Neutrophil (primary cell): ENCODE data around the gene ADCY5.

ENCODE experiments used
- H3K27ac ChIP-seq: fragments of 200-600 bp; sonication (generic); 2 replicates; pipeline ENCODE4 v1.5.1; 2016; ENCODE audit warnings: mild to moderate bottlenecking, moderate library complexity
- H3K27me3 ChIP-seq: fragments of 200-600 bp; sonication (generic); 2 replicates; pipeline ENCODE4 v1.6.0; 2016; ENCODE audit warnings: mild to moderate bottlenecking
- H3K36me3 ChIP-seq: fragments of 200-600 bp; sonication (generic); 2 replicates; pipeline ENCODE4 v1.5.1; 2017
- H3K4me1 ChIP-seq, 2 experiments: fragments of 200-600 bp in 1 of 2; sonication (generic) in 1 of 2; 1 replicate in 1 of 2; 2 replicates in 1 of 2; pipeline versions ENCODE4 v1.5.1 to v1.6.1; 2013 to 2016; ENCODE audit warnings: low read depth in 1 of 2, low read length in 1 of 2, mild to moderate bottlenecking in 1 of 2, moderate library complexity in 1 of 2; ENCODE audit not compliant: control insufficient read depth in 1 of 2, insufficient read depth in 1 of 2
- H3K4me3 ChIP-seq, 2 experiments: fragments of 200-600 bp in 1 of 2; sonication (generic) in 1 of 2; 1 replicate in 1 of 2; 2 replicates in 1 of 2; pipeline ENCODE4 v1.5.1; 2013 to 2016; ENCODE audit warnings: low read depth in 1 of 2, low read length in 1 of 2, mild to moderate bottlenecking in 1 of 2, moderate library complexity in 1 of 2
- H3K9me3 ChIP-seq: fragments of 200-600 bp; sonication (generic); 2 replicates; pipeline ENCODE4 v1.5.1; 2016
- CTCF ChIP-seq: fragments of 200-600 bp; sonication (generic); IDR thresholded peaks from 2 replicates; pipeline ENCODE4 v1.5.1; 2016; ENCODE audit warnings: antibody characterized with exemption

The ADCY5 gene

GRCh38 chr3:123287051-123287961 is 161.6 kb downstream of the ADCY5 start:
- no peak overlapping the region for H3K4me3 ChIP-seq
- no peaks in the 10 kb centered on the region for H3K27me3 ChIP-seq
- no peak for TF ChIP-seq CTCF
- no peaks in the 10 kb centered on the region for H3K9me3 ChIP-seq
- H3K4me1 ChIP-seq = no peaks in the 10 kb centered on the region
- no peak overlapping the region for H3K27ac ChIP-seq
- no peaks in the 10 kb centered on the region for H3K36me3 ChIP-seq

DNA sequence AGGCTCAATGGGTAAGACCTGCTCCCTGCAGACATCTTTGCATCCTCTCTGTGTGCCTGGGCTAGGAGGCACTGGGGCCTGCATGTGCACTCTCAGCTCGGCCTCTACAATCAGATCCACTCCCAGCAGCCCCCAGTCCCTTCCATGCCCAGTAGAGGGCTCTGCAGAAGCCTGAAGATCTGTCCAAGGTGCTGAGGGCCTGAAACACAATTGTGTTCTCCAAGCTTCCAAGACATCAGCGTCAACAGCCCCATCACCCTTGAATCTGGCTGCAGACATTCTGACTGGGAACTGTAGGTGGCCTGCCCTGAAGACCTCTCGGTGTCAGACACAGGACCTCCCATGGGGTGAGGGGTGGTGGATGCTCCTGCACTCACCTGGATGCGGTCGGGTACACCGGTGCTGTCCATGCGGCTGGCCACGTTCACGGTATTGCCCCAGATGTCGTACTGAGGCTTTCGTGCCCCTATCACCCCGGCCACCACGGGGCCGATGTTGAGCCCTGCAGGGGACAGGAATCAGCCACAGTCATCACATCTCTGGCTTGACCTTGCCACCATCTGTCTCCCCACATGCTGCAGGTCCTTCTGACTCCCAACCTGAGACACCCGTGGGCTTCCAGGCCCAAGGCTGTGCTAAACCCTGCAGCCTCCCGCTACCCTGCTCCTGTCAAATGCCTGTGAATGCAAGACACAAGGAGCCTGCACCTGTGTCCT is 162.4 kb downstream of the ADCY5 start:
- Histone ChIP-seq H3K36me3 (no peaks in the 10 kb centered on the region), H3K4me1 (no peaks in the 10 kb centered on the region), H3K27me3 (no peaks in the 10 kb centered on the region), H3K9me3 (no peaks in the 10 kb centered on the region), H3K27ac (no peak overlapping the region), H3K4me3 (no peak overlapping the region)
- TF ChIP-seq CTCF = no peak

DNA sequence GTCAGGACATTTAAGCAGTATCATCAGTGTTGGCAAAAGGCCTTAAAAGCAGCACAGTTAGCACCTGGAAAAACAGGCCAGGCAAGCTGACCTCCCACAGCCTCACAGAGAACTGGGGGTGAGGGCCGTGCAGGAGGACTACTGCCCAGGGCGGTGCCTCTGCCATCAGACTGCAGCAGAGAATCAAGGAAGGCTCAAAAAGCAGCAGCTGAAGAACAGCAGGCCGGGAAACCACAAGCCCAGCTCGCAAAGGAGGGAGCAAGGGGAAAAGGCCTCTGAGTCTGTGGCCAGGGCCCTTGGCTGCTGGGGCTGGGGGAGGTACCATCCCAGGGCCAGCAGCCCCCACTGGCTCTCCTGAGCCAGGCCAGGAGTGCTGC is 163.0 kb downstream of the ADCY5 start:
- no peaks in the 10 kb centered on the region for H3K4me1 ChIP-seq
- H3K9me3 ChIP-seq = no peaks in the 10 kb centered on the region
- H3K27ac ChIP-seq = no peak overlapping the region
- H3K36me3 ChIP-seq = no peaks in the 10 kb centered on the region
- H3K4me3 ChIP-seq = no peak overlapping the region
- TF ChIP-seq CTCF = no peak
- H3K27me3 ChIP-seq = no peaks in the 10 kb centered on the region

GRCh38 chr3:123285479-123285878 is 163.4 kb downstream of the ADCY5 start:
- Histone ChIP-seq H3K27ac (no peak overlapping the region), H3K36me3 (no peaks in the 10 kb centered on the region), H3K27me3 (no peaks in the 10 kb centered on the region), H3K4me3 (no peak overlapping the region), H3K4me1 (no peaks in the 10 kb centered on the region), H3K9me3 (no peaks in the 10 kb centered on the region)
- no peak for TF ChIP-seq CTCF

DNA sequence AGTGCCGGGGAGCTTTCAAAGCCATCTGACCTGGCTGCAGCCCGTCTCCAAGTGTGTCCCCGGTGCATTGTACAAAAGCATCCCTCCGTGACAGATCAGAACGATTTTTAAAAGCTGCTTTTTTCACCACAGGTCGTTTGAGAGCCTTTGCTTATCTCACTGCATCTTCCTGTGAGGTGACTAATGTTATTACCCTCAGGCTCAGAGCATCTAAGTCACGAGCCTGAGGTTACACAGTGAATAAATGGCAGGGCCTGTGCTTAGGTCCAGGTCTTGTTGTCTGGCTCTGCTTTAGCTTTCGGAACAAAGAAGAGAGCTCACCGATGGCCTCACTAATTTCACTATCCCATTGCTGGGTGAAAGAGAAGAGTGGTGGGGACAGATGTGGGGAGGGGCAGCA is 163.8 kb downstream of the ADCY5 start:
- Histone ChIP-seq H3K27ac (no peak overlapping the region), H3K36me3 (no peaks in the 10 kb centered on the region), H3K4me3 (no peak overlapping the region), H3K9me3 (no peaks in the 10 kb centered on the region), H3K27me3 (no peaks in the 10 kb centered on the region), H3K4me1 (no peaks in the 10 kb centered on the region)
- TF ChIP-seq CTCF = no peak
